ENCODE measurements around the gene ANKK1. TPM values are rescaled to one million over a fixed set of nuclear protein-coding genes. Genes with fewer than 3 reads are reported as not detected.
A peak's percentile ranks its signal among the peaks of the same experiment; 100 is the strongest.

Gene ANKK1
- total RNA-seq, 1 experiment from 2014 or later: 0.22 TPM

GRCh38 chr11:113370634-113371033 is 16.9 kb upstream of the ANKK1 start:
- no peaks in the 10 kb centered on the region for H3K9me2 ChIP-seq (replicated peaks; ENCODE audit: low read length)
- H3K79me2 ChIP-seq (ENCODE audit: low read length): no peaks in the 10 kb centered on the region
- TF ChIP-seq CTCF (conservative IDR thresholded peaks at IDR 0.05; ENCODE audit: low read depth, low read length): no peak
- no peak for TF ChIP-seq EZH2phosphoT487 (IDR thresholded peaks at IDR 0.05; ENCODE audit: borderline replicate concordance, low read length)
- TF ChIP-seq EZH2 (IDR thresholded peaks at IDR 0.05; ENCODE audit: low read length, unreplicated experiment): no peak
- peaks cover 13% of the 10 kb centered on the region for H3K4me1 ChIP-seq (ENCODE audit: insufficient read depth, low read length)
- H3K9me3 ChIP-seq (ENCODE audit: low read length): no peaks in the 10 kb centered on the region
- no peak overlapping the region for H2AFZ ChIP-seq (ENCODE audit: low read length)
- no peak overlapping the region for H3K9ac ChIP-seq (ENCODE audit: low read length)
- no peaks in the 10 kb centered on the region for H3F3A ChIP-seq (ENCODE audit: low read length, unreplicated experiment)
- no peaks in the 10 kb centered on the region for H3K36me3 ChIP-seq (ENCODE audit: low read depth, low read length)
- no TSS peak for BruUV-seq (replicated peaks)
- POLR2A ChIA-PET (ENCODE audit: unreplicated experiment): no interaction called here
- no peak for DNase-seq
- intact Hi-C loops (cut with micrococcal nuclease): no loop called here
- no peak overlapping the region for H3K4me2 ChIP-seq (ENCODE audit: low read length)
- CTCF ChIA-PET: no interaction called here
- no peaks in the 10 kb centered on the region for H3K27me3 ChIP-seq (ENCODE audit: low read length)
- no peak for ATAC-seq
- H4K20me1 ChIP-seq (ENCODE audit: low read length): no peaks in the 10 kb centered on the region
- H3K27ac ChIP-seq (ENCODE audit: low read length): no peak overlapping the region
- no peak overlapping the region for H3K4me3 ChIP-seq (ENCODE audit: low read length)

GRCh38 chr11:113372309-113372708 is 15.3 kb upstream of the ANKK1 start:
- Histone ChIP-seq H3K36me3 (ENCODE audit: low read depth, low read length) (no peaks in the 10 kb centered on the region), H3K9me2 (replicated peaks; ENCODE audit: low read length) (no peaks in the 10 kb centered on the region), H4K20me1 (ENCODE audit: low read length) (no peaks in the 10 kb centered on the region), H3K4me1 (ENCODE audit: insufficient read depth, low read length) (peaks cover 13% of the 10 kb centered on the region), H2AFZ (ENCODE audit: low read length) (no peak overlapping the region), H3K9ac (ENCODE audit: low read length) (no peak overlapping the region), H3K9me3 (ENCODE audit: low read length) (no peaks in the 10 kb centered on the region), H3K4me3 (ENCODE audit: low read length) (no peak overlapping the region), H3K4me2 (ENCODE audit: low read length) (no peak overlapping the region), H3K27ac (ENCODE audit: low read length) (no peak overlapping the region), H3K79me2 (ENCODE audit: low read length) (no peaks in the 10 kb centered on the region), H3F3A (ENCODE audit: low read length, unreplicated experiment) (no peaks in the 10 kb centered on the region), H3K27me3 (ENCODE audit: low read length) (no peaks in the 10 kb centered on the region)
- no peak for DNase-seq
- POLR2A ChIA-PET (ENCODE audit: unreplicated experiment): no interaction called here
- no TSS peak for BruUV-seq (replicated peaks)
- TF ChIP-seq CTCF (conservative IDR thresholded peaks at IDR 0.05; ENCODE audit: low read depth, low read length) (peak; percentile 44), EZH2phosphoT487 (IDR thresholded peaks at IDR 0.05; ENCODE audit: borderline replicate concordance, low read length) (no peak)
- ATAC-seq: no peak
- intact Hi-C loops (cut with micrococcal nuclease): no loop called here
- CTCF ChIA-PET: no interaction called here

GRCh38 chr11:113373306-113373705 is 14.3 kb upstream of the ANKK1 start:
- Histone ChIP-seq H3K79me2 (ENCODE audit: low read length) (no peaks in the 10 kb centered on the region), H2AFZ (ENCODE audit: low read length) (no peak overlapping the region), H3K27ac (ENCODE audit: low read length) (no peak overlapping the region), H3K36me3 (ENCODE audit: low read depth, low read length) (no peaks in the 10 kb centered on the region), H3K27me3 (ENCODE audit: low read length) (no peaks in the 10 kb centered on the region), H3K4me1 (ENCODE audit: insufficient read depth, low read length) (peaks cover 20% of the 10 kb centered on the region), H3K4me2 (ENCODE audit: low read length) (no peak overlapping the region), H3K9ac (ENCODE audit: low read length) (no peak overlapping the region), H3K4me3 (ENCODE audit: low read length) (no peak overlapping the region), H3K9me2 (replicated peaks; ENCODE audit: low read length) (no peaks in the 10 kb centered on the region), H3F3A (ENCODE audit: low read length, unreplicated experiment) (no peaks in the 10 kb centered on the region), H4K20me1 (ENCODE audit: low read length) (no peaks in the 10 kb centered on the region), H3K9me3 (ENCODE audit: low read length) (no peaks in the 10 kb centered on the region)
- CTCF ChIA-PET: no interaction called here
- BruUV-seq (replicated peaks): no TSS peak
- TF ChIP-seq CTCF (conservative IDR thresholded peaks at IDR 0.05; ENCODE audit: low read depth, low read length) (no peak), EZH2phosphoT487 (IDR thresholded peaks at IDR 0.05; ENCODE audit: borderline replicate concordance, low read length) (no peak), EZH2 (IDR thresholded peaks at IDR 0.05; ENCODE audit: low read length, unreplicated experiment) (no peak)
- POLR2A ChIA-PET (ENCODE audit: unreplicated experiment): no interaction called here
- intact Hi-C loops (cut with micrococcal nuclease): no loop called here
- DNase-seq (peak; percentile 74), ATAC-seq (peak; percentile 70)
